ENCODE results near the gene TMA16.
"Not testable (repeated sequence)": the region's sequence is repeated elsewhere in the genome, so short reads cannot be mapped to it uniquely, and the experiment has no call there.

TMA16 gene

GRCh38 chr4:163494360-163495241 lies at the start of gene TMA16:
TSS of gene TMA16 (plus strand) at chr4:163494690. CDS start at chr4:163494802, 112 bp downstream.
- DNase-seq = peak; percentile 89

GRCh38 chr4:163447023-163447422 lies 47.5 kb upstream of the TMA16 start:
- not testable (repeated sequence) for DNase-seq

DNA sequence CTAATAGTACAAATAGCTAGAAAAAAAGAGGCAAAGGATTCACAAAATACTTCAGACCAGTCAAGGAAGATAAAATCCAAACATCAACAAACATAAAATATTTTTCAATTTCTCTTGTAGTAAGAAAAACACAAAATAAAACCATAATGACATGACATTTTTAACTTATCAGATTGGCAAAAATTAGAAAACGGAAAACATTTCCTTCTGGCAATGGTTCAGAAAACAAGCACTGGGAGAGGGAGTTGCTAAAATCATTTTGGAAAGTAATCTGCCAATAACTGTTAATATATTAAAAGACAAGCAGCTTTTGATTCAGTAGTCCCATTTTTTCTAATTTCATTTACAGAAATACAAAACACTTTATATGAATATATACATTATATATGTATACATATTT lies 47.0 kb upstream of the TMA16 start:
- DNase-seq = no peak

DNA sequence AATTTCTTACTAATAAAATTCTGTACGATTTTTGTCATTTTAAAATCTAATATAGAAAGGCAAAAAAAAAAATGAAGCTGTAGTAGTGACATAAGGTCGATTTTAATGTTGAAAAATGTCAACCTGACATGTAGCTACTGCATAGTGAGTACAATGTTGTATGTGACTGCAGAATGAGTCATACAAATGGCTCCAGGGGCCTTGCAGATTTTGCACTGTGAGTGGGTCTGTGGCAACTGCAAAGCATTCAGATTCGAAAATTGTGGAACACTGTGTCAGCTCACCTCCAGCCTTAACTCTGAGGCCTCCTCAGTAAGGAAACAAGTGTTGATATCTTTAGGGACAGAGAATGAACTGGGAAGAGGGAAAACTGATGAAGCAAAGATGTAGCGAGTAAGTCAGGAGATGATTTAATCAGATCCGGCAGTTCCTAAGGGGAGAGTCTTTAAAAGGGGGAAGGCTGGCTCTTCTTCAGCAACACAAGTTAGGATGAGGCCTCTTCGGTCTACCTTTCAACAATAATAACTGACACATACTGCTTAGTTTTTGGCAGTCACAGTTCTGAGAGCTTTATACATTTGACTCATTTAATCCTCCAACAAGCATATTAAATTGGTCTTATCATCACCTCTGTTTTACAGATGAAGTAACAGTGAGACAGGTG lies 45.8 kb upstream of the TMA16 start:
- DNase-seq = no peak

DNA sequence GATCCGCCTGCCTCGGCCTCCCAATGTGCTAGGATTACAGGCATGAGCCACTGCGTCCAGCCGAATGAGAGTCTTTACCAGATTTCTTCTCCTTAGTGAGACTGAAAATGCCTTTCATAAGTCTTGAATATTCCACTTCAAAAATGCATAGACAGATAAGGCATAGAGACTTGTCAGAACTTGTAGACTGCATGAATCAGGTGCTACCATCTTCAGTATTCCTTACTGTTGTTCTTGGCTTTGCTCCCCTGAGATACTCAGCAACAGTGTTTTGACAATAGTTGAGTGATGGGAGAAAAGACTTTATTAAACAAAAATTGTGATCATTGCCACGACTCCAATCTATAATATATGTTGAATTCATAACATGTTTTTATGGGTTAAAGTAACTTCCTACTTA lies 31.9 kb upstream of the TMA16 start:
- DNase-seq = no peak

DNA sequence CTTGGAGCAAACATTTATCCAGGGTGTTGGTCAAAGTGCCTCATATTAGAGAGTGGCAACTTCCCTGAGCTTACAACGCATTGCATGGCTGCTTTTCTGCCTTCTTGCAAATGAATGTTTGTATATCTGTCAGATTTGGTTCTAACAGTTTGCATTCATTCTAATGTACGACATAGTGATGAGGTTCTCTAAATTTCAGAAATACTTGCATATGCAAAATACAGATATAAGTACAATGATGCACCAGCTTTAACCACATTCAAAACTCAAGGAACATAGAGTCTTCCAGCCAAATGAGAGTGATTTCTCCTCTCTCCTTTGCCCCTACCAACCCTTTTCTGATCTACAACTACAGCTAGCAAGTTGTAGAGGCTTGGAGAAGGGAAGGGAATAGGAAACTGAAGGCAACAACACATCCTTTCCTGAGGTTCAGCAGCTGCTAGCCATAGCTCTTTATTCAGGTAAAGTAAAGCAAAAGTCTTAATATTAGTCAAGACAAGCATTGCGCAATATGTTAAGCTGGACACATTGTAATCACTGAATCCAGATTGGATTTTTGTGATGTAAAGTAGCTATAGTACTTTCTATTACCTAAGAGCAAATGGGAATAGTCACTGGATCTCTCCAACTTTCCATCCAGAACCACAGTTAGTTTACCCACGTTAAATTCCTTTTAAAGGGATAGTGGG lies 27.3 kb upstream of the TMA16 start:
- no peak for DNase-seq

GRCh38 chr4:163470391-163470790 lies 24.1 kb upstream of the TMA16 start:
- DNase-seq = no peak

DNA sequence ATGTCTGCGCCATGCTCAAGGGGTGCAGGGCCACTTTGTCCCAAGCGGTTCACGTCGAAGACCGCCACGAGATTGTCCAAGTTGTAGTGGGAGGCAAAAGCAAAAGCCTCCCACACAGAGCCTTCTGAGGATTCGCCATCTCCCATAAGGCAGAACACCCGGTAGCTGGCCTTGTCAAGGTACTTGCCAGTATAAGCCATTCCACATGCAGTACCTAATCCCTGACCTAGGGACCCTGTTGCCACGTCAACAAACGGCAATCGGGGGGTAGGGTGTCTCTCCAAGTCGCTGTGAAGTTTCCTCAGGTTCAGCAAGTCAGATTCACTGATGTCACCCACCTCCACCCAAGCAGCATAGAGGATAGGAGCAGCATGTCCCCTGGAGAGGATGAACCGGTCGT lies 21.4 kb upstream of the TMA16 start:
- no peak for DNase-seq

- peak; percentile 43 for DNase-seq
Measured at GRCh38 chr4:163473576-163473975, 20.9 kb upstream of the TMA16 start, which contains the start of gene TKTL2. TSS of gene TKTL2 (minus strand) at chr4:163473754. CDS start at chr4:163473734, 20 bp downstream.

DNA sequence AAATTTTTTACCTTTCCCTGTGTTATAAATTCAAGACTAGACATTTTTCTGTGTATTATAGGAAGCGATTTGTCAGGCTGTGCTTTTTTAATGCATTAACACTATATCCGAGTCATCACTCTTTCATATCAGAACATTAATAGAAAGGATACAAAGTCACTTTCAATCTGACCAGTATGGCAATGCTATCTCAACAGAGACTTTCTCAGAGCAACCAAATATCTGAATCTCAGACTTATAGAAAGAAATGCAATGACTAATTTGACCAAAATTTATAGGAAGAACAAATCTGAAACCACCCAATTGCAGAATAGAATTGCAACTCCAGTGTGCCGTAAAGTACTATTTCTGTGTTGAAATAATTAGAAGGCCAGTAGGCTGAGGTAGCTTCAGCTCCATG lies 20.5 kb upstream of the TMA16 start:
- no peak for DNase-seq

GRCh38 chr4:163476761-163477438 lies 17.6 kb upstream of the TMA16 start:
- DNase-seq = no peak

- DNase-seq = no peak
Measured at GRCh38 chr4:163482190-163482589, 12.3 kb upstream of the TMA16 start.

- DNase-seq = peak; percentile 54
Measured at GRCh38 chr4:163484906-163485305, 9.6 kb upstream of the TMA16 start.

DNA sequence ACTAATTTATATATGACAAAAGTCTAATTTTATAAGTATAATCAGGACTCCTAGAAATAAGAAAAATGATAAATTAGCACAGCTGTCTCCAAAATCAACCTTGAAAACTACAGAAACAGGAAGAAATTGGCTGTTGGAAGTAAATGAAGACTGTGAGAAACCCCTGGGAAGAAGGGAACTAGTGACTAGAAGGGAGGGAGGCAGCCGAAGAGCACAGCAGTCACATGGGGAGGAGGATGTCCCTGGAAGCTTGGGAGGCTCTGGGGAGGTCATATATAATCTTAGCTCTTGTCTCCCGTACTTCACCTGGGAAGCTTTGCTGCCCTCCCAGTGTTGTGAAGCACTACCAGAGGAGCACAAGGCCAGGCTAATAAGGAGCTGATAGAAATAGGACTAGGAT lies 8.9 kb upstream of the TMA16 start:
- no peak for DNase-seq

- no peak for DNase-seq
Measured at GRCh38 chr4:163486321-163486720, 8.2 kb upstream of the TMA16 start.

- DNase-seq = no peak
Measured at GRCh38 chr4:163489929-163490328, 4.6 kb upstream of the TMA16 start.

DNA sequence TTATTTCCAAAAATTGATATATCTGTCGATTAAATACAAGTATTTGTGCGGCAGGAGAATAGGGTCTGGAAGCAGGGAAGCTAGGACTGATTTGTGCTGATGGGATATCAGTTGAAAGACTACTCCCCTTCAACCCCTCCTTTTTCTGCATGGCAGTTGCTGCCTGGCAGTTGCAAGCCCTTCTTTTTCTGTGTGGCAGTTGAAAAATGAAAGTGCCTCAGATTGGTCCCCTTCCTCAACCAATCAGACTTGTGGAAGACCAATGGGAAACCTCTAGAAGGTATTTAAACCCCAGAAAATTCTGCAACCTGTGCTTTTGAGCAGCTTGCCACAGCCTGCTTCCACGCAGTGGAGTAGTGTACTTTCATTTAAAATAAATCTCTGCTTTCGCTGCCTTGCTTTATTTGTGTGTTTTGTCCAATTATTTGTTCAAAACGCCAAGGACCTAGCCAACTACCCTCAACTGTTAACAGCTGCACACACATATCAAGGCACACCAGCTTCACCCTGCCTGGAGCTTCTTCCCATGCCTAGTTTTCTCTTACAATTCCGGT lies 1.5 kb upstream of the TMA16 start:
- peak; percentile 0 for DNase-seq

- peak; percentile 1 for DNase-seq
Measured at GRCh38 chr4:163493643-163494359, 689 bp upstream of the TMA16 start.

DNA sequence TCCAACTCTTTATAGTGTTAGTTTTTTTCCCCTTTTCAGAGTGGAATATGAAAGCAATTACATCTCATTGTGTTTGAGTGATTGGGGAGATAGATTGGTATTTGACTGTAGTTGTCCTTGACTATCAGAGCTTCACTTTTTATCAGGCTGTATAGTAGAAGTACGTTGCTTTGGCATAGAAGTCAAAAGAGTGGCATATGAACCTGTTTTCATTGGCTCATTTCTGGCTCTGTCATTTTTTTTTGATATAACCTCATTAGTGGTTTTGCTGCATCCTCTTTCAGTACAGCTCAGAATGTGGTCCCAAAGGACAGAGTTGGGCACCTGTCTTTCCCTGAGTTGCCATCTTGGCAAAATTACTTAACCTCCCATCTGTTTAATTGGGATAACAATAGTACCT lies 1.4 kb downstream of the TMA16 start:
- DNase-seq = no peak

GRCh38 chr4:163500586-163500985 lies 6.1 kb downstream of the TMA16 start:
- no peak for DNase-seq

DNA sequence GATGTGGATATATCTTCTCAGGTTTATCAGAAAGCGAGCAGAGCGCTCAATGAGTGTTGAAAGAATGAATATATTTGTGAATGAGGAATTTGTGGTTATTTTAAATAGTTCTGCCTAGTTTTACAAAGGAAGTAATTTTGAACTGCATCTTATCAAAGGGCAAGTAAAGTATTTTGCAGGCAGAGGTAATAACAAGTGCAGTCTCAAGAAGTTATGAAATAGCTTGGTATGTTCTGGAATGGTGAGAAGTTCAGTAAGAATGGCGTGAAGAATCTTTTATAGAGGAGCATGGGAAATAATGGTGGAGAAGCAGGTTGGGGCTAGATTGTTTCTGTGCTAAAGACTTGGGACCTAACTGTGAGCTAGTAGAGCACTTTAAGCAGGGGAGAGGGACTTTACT lies 10.9 kb downstream of the TMA16 start:
- DNase-seq = no peak

DNA sequence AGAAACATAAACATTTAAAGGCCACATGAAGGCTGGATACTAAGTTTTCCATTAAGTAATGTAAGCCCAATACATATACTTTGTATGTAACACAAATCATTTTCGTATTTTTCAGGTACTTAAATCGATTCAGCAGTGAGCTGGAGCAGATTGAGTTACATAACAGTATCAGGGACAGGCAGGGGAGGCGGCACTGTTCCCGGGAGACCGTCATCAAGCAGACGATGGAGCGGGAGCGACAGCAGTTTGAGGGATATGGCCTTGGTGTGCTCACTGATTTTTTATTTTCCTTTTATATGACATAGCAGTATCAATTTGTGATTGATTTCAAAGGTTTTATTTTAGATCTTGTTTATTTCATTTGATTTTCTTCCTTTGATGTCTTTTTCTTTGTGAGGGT lies 20.7 kb downstream of the TMA16 start:
- no peak for DNase-seq
